ENCODE data around the gene SNX17. TPM values are rescaled to one million over a fixed set of nuclear protein-coding genes. Genes with fewer than 3 reads are reported as not detected.

SNX17 gene
- total RNA-seq, 2 donors from 2014 or later: 84.4 to 133 TPM

DNA sequence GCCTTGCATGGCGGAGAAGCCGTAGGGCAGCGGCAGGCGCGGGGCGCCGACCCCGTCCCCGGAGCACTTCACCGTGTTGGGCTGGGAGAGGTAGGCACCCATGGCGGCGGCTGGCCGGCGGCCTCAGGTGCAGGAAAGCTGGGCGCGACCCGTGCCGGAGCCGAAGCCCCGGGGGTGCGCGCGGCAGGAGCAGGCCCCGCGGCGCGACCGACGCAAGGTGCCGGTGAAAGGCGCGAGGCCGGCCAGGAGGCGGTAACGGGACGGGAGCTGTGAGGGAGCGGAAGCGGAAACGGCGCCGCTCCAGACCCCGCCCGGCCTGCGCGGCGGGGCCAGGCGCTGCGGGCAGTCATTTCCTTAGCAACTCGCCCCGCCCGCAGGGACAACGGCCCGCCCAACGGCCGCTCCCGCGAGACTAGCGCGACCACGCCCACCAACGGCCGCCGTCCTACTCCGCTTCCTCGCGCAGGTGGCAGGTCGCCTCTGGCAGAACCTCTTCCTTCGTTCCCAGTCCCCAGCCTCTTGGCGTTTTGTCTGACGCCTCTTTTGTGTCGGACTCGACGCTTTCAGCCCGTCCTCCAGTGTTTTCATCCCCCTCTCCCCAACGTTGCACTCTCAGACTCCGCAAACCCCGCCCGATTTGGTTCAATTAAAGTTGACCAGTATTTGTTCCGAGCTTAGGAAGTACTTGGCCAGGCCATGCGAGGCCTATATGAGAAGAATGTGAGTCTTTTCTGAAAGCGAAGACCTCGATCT, 39.1 kb downstream of the SNX17 start, which contains the start of gene PPM1G:
Gene PPM1G, minus strand, starts transcription at position 271 of the 753 bp plus-strand sequence. Its CDS starts 169 bp downstream, at position 102.
- Histone ChIP-seq H3K4me1 (ENCODE audit: control insufficient read depth in 1 of 2, low read depth in 2 of 2) (peaks cover 13 to 18% of the 10 kb centered on the region in 2 donors), H3K27ac (peak within 1 kb of the TSS; percentile 78 to 85), H3K27me3 (replicated peaks; ENCODE audit: insufficient read depth) (no peaks in the 10 kb centered on the region), H3K9me3 (no peaks in the 10 kb centered on the region), H3K4me3 (peak within 1 kb of the TSS; percentile 85), H3K36me3 (peaks cover 5% of the 10 kb centered on the region)
- peak; percentile 62 for DNase-seq (ENCODE audit: low spot score)
- ATAC-seq (ENCODE audit: insufficient number of reproducible peaks, low FRiP score, low read depth): peak; percentile 85
- TF ChIP-seq, protein P1, sequence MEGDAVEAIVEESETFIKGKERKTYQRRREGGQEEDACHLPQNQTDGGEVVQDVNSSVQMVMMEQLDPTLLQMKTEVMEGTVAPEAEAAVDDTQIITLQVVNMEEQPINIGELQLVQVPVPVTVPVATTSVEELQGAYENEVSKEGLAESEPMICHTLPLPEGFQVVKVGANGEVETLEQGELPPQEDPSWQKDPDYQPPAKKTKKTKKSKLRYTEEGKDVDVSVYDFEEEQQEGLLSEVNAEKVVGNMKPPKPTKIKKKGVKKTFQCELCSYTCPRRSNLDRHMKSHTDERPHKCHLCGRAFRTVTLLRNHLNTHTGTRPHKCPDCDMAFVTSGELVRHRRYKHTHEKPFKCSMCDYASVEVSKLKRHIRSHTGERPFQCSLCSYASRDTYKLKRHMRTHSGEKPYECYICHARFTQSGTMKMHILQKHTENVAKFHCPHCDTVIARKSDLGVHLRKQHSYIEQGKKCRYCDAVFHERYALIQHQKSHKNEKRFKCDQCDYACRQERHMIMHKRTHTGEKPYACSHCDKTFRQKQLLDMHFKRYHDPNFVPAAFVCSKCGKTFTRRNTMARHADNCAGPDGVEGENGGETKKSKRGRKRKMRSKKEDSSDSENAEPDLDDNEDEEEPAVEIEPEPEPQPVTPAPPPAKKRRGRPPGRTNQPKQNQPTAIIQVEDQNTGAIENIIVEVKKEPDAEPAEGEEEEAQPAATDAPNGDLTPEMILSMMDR (IDR thresholded peaks at IDR 0.05): no peak

DNA sequence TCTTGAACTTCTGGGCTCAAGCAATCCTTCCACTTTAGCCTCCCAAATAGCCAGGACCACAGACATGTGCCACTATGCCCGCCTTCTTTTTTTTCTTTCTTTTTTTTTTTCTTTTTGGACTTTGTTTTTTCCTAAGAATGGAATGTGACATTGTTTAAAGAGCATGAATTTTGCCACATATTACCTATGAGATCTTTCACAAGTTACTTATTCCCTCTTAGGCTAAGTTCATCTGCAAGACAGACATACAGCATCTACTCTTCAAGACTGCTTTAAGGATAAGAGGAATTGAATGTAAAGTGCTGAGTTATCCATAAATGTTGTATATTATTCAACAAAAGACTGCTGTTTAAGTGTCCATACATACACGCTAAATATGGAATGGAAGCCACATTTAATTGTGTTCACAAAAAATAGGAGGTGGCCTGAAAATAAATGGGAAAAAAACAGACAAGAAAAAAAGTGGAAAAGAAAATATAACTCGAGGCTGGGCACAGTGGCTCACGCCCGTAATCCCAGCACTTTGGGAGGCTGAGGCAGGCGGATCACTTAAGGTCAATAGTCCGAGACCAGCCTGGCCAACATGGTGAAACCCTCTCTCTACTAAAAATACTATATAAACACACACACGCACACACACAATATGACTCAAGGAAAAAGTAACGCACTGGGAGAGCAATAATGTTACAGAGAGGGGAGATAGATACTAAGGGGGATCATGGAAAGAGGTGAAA, 42.2 kb downstream of the SNX17 start:
- no peaks in the 10 kb centered on the region for H3K9me3 ChIP-seq
- no peak overlapping the region for H3K4me3 ChIP-seq
- ATAC-seq (ENCODE audit: insufficient number of reproducible peaks, low FRiP score, low read depth) (no peak), DNase-seq (ENCODE audit: low spot score) (no peak)
- H3K36me3 ChIP-seq: no peaks in the 10 kb centered on the region
- peaks cover 12 to 17% of the 10 kb centered on the region in 2 donors for H3K4me1 ChIP-seq (ENCODE audit: control insufficient read depth in 1 of 2, low read depth in 2 of 2)
- TF ChIP-seq, protein P1 (IDR thresholded peaks at IDR 0.05): no peak
- no peak overlapping the region for H3K27ac ChIP-seq
- no peaks in the 10 kb centered on the region for H3K27me3 ChIP-seq (replicated peaks; ENCODE audit: insufficient read depth)

DNA sequence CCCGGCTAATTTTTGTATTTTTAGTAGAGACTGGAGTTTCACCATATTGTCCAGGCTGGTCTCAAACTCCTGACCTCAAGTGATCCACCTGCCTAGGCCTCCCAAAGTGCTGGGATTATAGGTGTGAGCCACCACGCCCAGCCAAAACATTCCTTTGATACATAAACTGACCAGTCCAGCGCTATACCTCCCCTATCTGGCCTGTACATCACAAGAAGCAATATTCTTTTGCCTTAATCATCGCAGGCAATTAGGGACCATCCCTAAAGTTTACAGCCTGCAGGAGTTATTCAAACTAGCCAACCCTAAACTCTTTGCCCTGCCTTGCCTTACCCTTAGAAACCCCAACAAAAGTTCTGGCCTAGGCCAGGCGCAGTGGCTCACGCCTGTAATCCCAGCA, 45.7 kb downstream of the SNX17 start:
- TF ChIP-seq, protein P1 (IDR thresholded peaks at IDR 0.05): no peak
- H3K36me3 ChIP-seq: no peaks in the 10 kb centered on the region
- H3K27me3 ChIP-seq (replicated peaks; ENCODE audit: insufficient read depth): no peaks in the 10 kb centered on the region
- H3K27ac ChIP-seq: no peak overlapping the region
- ATAC-seq (ENCODE audit: insufficient number of reproducible peaks, low FRiP score, low read depth): no peak
- no peak for DNase-seq (ENCODE audit: low spot score)
- no peak overlapping the region for H3K4me3 ChIP-seq
- no peaks in the 10 kb centered on the region for H3K4me1 ChIP-seq (ENCODE audit: control insufficient read depth in 1 of 2, low read depth in 2 of 2)
- H3K9me3 ChIP-seq: no peaks in the 10 kb centered on the region

DNA sequence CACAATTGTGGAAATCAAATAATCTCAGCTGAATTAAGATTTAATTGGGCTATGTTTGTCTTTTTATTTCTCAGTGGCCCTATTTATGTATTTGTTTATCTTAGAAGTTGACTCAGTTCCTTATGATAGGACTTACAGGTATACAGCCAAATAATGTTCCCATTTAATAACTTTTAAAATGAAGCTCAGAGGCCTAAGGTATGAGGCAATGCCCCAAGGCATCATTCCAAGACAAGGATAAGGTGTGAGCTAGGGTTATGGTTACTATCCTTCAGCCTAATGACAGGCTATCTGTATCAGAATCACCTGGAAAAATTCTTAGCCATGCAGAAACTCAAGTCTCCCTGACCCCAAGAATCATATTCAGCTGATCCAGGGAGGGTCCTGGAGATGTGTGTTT, 50.6 kb downstream of the SNX17 start:
- Histone ChIP-seq H3K4me3 (no peak overlapping the region), H3K27me3 (replicated peaks; ENCODE audit: insufficient read depth) (no peaks in the 10 kb centered on the region), H3K27ac (no peak overlapping the region), H3K36me3 (no peaks in the 10 kb centered on the region), H3K9me3 (no peaks in the 10 kb centered on the region), H3K4me1 (ENCODE audit: control insufficient read depth in 1 of 2, low read depth in 2 of 2) (no peaks in the 10 kb centered on the region)
- TF ChIP-seq, protein P1 (IDR thresholded peaks at IDR 0.05): no peak
- DNase-seq (ENCODE audit: low spot score) (no peak), ATAC-seq (ENCODE audit: insufficient number of reproducible peaks, low FRiP score, low read depth) (no peak)

DNA sequence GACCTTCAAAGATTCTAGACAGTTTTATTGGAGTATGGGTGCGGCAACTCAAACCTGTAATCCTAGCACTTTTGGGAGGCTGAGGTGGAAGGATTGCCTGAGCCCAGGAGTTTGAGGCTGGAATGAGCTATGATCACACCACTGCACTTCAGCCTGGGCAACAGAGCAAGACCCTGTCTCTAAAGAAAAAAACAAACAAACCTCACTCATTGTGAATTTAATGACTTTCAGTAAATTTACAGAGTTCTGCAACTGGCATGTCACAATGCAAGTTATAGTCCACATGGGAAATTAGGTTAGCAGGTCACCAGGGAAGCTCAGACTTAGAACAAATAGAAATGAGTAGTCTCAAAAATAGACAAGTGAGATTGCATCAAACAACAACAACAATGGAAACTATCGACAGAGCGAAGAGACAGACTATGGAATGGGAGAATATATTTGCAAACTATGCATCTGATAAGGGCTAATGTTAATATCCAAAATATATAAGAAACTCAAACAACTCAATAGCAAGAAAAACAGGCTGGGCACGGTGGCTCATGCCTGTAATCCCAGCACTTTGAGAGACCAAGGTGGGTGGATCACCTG, 51.3 kb downstream of the SNX17 start:
- Histone ChIP-seq H3K27ac (no peak overlapping the region), H3K36me3 (no peaks in the 10 kb centered on the region), H3K4me3 (no peak overlapping the region), H3K9me3 (no peaks in the 10 kb centered on the region), H3K27me3 (replicated peaks; ENCODE audit: insufficient read depth) (no peaks in the 10 kb centered on the region), H3K4me1 (ENCODE audit: control insufficient read depth in 1 of 2, low read depth in 2 of 2) (no peaks in the 10 kb centered on the region)
- DNase-seq (ENCODE audit: low spot score): no peak
- TF ChIP-seq, protein P1 (IDR thresholded peaks at IDR 0.05): no peak
- ATAC-seq (ENCODE audit: insufficient number of reproducible peaks, low FRiP score, low read depth): no peak
